PC-9 (cell line): ENCODE results near the gene TMEM141. TPM values are rescaled to one million over a fixed set of nuclear protein-coding genes. Genes with fewer than 3 reads are reported as not detected.

Source experiments
- BruUV-seq: library from RNA; stranded (reverse); fragments of 400-500 nt; replicated peaks from 2 replicates; lab custom pipeline; 2021; lab: Mats Ljungman, UMichigan
- CTCF ChIA-PET: fragments of 300-600 bp; sonication (Branson Sonifier 250); formaldehyde crosslinking; loops from one replicate; lab custom pipeline; 2022; ENCODE audit warnings: antibody characterized with exemption; lab: Charles Lee
- POLR2A ChIA-PET: fragments of 300-600 bp; sonication (Branson Sonifier 250); formaldehyde crosslinking; loops from one replicate; lab custom pipeline; 2022; ENCODE audit warnings: antibody characterized with exemption; ENCODE audit not compliant: unreplicated experiment; lab: Charles Lee
- DNase-seq, 2 experiments: peaks; one replicate each; pipeline versions ENCODE4 v3.0.0 to v3.0.0-alpha.2; 2015 to 2022; ENCODE audit warnings: mixed read lengths in 1 of 2
- H2AFZ ChIP-seq: fragments of 200-600 bp; sonication (generic); 2 replicates; pipeline ENCODE4 v1.8.1; 2017; ENCODE audit warnings: antibody characterized with exemption
- H3F3A ChIP-seq: fragments of 200-600 bp; sonication (generic); 2 replicates; pipeline ENCODE4 v1.8.1; 2017; ENCODE audit warnings: antibody characterized with exemption, mild to moderate bottlenecking, low read depth; ENCODE audit not compliant: insufficient read depth
- H3K27ac ChIP-seq: fragments of 200-600 bp; sonication (generic); 2 replicates; pipeline ENCODE4 v1.6.1; 2016; ENCODE audit warnings: mixed run types
- H3K27me3 ChIP-seq: fragments of 200-600 bp; sonication (generic); 2 replicates; pipeline ENCODE4 v1.6.1; 2016; ENCODE audit warnings: low read depth, mixed run types; ENCODE audit not compliant: insufficient read depth
- H3K36me3 ChIP-seq: fragments of 200-600 bp; sonication (generic); 2 replicates; pipeline ENCODE4 v1.6.1; 2016; ENCODE audit warnings: low read depth, mixed run types
- H3K4me1 ChIP-seq: fragments of 200-600 bp; sonication (generic); replicated peaks from 2 replicates; pipeline ENCODE4 v1.6.1; 2016; ENCODE audit warnings: mixed run types; ENCODE audit not compliant: insufficient read depth
- H3K4me2 ChIP-seq: fragments of 200-600 bp; sonication (generic); 2 replicates; pipeline ENCODE4 v1.6.1; 2017; ENCODE audit warnings: mixed run types
- H3K4me3 ChIP-seq: fragments of 200-600 bp; sonication (generic); 2 replicates; pipeline ENCODE4 v1.6.1; 2016; ENCODE audit warnings: mixed run types
- H3K79me2 ChIP-seq: fragments of 200-600 bp; sonication (generic); 2 replicates; pipeline ENCODE4 v1.6.1; 2017; ENCODE audit warnings: low read depth, mixed run types
- H3K9me2 ChIP-seq: fragments of 200-600 bp; sonication (generic); 2 replicates; pipeline ENCODE4 v1.8.1; 2017; ENCODE audit warnings: mild to moderate bottlenecking; ENCODE audit not compliant: insufficient read depth
- H3K9me3 ChIP-seq: fragments of 200-600 bp; sonication (generic); 2 replicates; pipeline ENCODE4 v1.8.1; 2016; ENCODE audit warnings: low read depth; ENCODE audit not compliant: insufficient read depth
- H4K20me1 ChIP-seq: fragments of 200-600 bp; sonication (generic); 2 replicates; pipeline ENCODE4 v1.8.1; 2017; ENCODE audit not compliant: insufficient read depth
- EZH2 ChIP-seq: fragments of 200-600 bp; sonication (generic); IDR thresholded peaks from 2 replicates; pipeline ENCODE4 v1.8.0; 2017; ENCODE audit warnings: antibody characterized with exemption, low read depth
- intact Hi-C: fragments of 100-400 bp; cut with micrococcal nuclease; formaldehyde crosslinking; loops from one replicate; pipeline ENCODE4 v1.10.0; 2022; ENCODE audit not compliant: unreplicated experiment
- total RNA-seq: library from RNA; stranded (reverse); gene quantifications from 2 replicates; pipeline ENCODE4 v1.2.3, GENCODE V29; 2021
- TF ChIP-seq, protein P1 (sequence below): fragments of 200-600 bp; sonication (generic); conservative IDR thresholded peaks from 2 replicates; pipeline ENCODE4 v1.6.1; 2017; ENCODE audit warnings: mixed run types, antibody characterized with exemption, mild to moderate bottlenecking, moderate library complexity

The TMEM141 gene
- total RNA-seq, 1 experiment from 2014 or later = 83.6 TPM

DNA sequence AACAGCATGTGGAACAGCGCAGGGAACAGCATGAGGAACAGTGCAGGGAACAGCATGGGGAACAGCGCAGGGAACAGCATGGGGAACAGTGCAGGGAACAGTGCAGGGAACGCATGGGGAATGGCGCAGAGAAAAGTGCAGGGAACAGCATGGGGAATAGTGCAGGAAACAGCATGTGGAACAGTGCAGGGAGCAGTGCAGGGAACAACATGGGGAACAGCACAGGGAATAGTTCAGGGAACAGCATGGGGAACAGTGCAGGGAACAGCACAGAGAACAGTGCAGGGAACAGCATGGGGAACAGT lies 35.1 kb upstream of the TMEM141 start:
- H3K9me3 ChIP-seq = peaks cover 12% of the 10 kb centered on the region; the same call in 1 of the 2 replicates
- ChIA-PET POLR2A (no interaction called here), CTCF (no interaction called here)
- no peaks in the 10 kb centered on the region for H3K79me2 ChIP-seq
- no peak overlapping the region for H2AFZ ChIP-seq
- peaks cover 46% of the 10 kb centered on the region for H3K27me3 ChIP-seq
- BruUV-seq = no TSS peak
- no peak overlapping the region for H3K4me3 ChIP-seq
- intact Hi-C loops = no loop called here
- H3K4me1 ChIP-seq = no peaks in the 10 kb centered on the region
- H3F3A ChIP-seq = no peaks in the 10 kb centered on the region
- no peaks in the 10 kb centered on the region for H3K36me3 ChIP-seq
- TF ChIP-seq, protein P1, sequence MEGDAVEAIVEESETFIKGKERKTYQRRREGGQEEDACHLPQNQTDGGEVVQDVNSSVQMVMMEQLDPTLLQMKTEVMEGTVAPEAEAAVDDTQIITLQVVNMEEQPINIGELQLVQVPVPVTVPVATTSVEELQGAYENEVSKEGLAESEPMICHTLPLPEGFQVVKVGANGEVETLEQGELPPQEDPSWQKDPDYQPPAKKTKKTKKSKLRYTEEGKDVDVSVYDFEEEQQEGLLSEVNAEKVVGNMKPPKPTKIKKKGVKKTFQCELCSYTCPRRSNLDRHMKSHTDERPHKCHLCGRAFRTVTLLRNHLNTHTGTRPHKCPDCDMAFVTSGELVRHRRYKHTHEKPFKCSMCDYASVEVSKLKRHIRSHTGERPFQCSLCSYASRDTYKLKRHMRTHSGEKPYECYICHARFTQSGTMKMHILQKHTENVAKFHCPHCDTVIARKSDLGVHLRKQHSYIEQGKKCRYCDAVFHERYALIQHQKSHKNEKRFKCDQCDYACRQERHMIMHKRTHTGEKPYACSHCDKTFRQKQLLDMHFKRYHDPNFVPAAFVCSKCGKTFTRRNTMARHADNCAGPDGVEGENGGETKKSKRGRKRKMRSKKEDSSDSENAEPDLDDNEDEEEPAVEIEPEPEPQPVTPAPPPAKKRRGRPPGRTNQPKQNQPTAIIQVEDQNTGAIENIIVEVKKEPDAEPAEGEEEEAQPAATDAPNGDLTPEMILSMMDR = no peak
- no peak for TF ChIP-seq EZH2
- no peaks in the 10 kb centered on the region for H4K20me1 ChIP-seq
- H3K9me2 ChIP-seq = no peaks in the 10 kb centered on the region
- H3K27ac ChIP-seq = no peak overlapping the region
- H3K4me2 ChIP-seq = no peak overlapping the region
- DNase-seq = no peak

DNA sequence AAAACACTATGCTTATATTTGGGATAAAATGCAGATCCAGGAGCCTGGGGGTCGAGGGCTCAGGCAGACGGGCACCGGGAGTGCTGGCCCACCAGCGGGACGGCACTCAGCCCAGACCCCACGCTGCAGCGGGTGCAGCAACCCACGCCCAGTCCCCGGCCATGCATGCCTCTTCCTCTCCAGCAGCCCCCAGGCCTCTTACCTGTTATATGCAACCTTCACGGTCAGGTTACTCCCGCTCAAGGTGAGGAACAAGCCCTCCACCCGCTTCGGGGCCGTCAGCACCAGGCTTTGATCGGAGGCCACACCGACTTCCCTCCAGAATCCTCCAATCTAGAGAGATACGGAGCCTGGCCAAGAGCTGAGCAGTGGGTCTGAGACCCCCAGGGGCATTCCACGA lies 34.3 kb upstream of the TMEM141 start:
- no TSS peak for BruUV-seq
- H3K27ac ChIP-seq = no peak overlapping the region
- no peak overlapping the region for H3K4me3 ChIP-seq
- no peaks in the 10 kb centered on the region for H3K9me2 ChIP-seq
- no peaks in the 10 kb centered on the region for H4K20me1 ChIP-seq
- no peak for TF ChIP-seq EZH2
- TF ChIP-seq, protein P1 = no peak
- H3K79me2 ChIP-seq = no peaks in the 10 kb centered on the region
- H3K27me3 ChIP-seq = peaks cover 39% of the 10 kb centered on the region
- no peak overlapping the region for H2AFZ ChIP-seq
- H3K4me1 ChIP-seq = no peaks in the 10 kb centered on the region
- CTCF ChIA-PET = no interaction called here
- H3K4me2 ChIP-seq = no peak overlapping the region
- H3F3A ChIP-seq = no peaks in the 10 kb centered on the region
- DNase-seq = no peak
- intact Hi-C loops = no loop called here
- peaks cover 8% of the 10 kb centered on the region; the same call in 1 of the 2 replicates for H3K9me3 ChIP-seq
- no peaks in the 10 kb centered on the region for H3K36me3 ChIP-seq
- POLR2A ChIA-PET = no interaction called here

GRCh38 chr9:136757328-136757727 lies 33.8 kb upstream of the TMEM141 start:
- TF ChIP-seq, protein P1 = no peak
- TF ChIP-seq EZH2 = no peak
- Histone ChIP-seq H3F3A (no peaks in the 10 kb centered on the region), H3K36me3 (no peaks in the 10 kb centered on the region), H3K9me3 (peaks cover 4% of the 10 kb centered on the region; the same call in 1 of the 2 replicates), H3K9me2 (no peaks in the 10 kb centered on the region), H3K4me3 (no peak overlapping the region), H3K79me2 (no peaks in the 10 kb centered on the region), H4K20me1 (no peaks in the 10 kb centered on the region), H3K4me1 (no peaks in the 10 kb centered on the region), H2AFZ (no peak overlapping the region), H3K27ac (no peak overlapping the region), H3K27me3 (peaks cover 34% of the 10 kb centered on the region), H3K4me2 (no peak overlapping the region)
- POLR2A ChIA-PET = interaction anchor here (0.7 kb wide), 1 partner anchor 479 kb away, joined by 3 read pairs; no protein-coding TSS in a partner anchor
- no peak for DNase-seq
- intact Hi-C loops = no loop called here
- BruUV-seq = no TSS peak
- CTCF ChIA-PET = interaction anchor here (0.6 kb wide), 1 partner anchor 479 kb away, joined by 3 read pairs; no protein-coding TSS in a partner anchor
